Astrocyte of the spinal cord (primary cell): ENCODE measurements around the gene EED.
"Not testable (repeated sequence)": the region's sequence is repeated elsewhere in the genome, so short reads cannot be mapped to it uniquely, and the experiment has no call there.

Experiments
- DNase-seq: peaks from one replicate; pipeline ENCODE4 v3.0.0; 2011; ENCODE audit warnings: low read depth, low spot score
- H3K4me3 ChIP-seq: 2 replicates; pipeline ENCODE4 v1.5.1; 2011; ENCODE audit warnings: low read depth, mild to moderate bottlenecking, low read length, moderate library complexity
- CTCF ChIP-seq: IDR thresholded peaks from 2 replicates; pipeline ENCODE4 v1.5.1; 2012; ENCODE audit warnings: low read depth, mild to moderate bottlenecking, low read length, inconsistent platforms
- in situ Hi-C: cut with HindIII; loops from 2 replicates; pipeline ENCODE4 v1.10.0; 2017; ENCODE audit warnings: low sequenced_read_pairs

Gene EED

GRCh38 chr11:86228269-86229038 lies 16.1 kb upstream of the EED start:
- in situ Hi-C loops, result no loop called here
- TF ChIP-seq CTCF, result no peak
- DNase-seq, result no peak
- H3K4me3 ChIP-seq, result no peak overlapping the region

- H3K4me3 ChIP-seq, in situ Hi-C loops, DNase-seq: not testable (repeated sequence)
Measured at GRCh38 chr11:86229039-86229330, 15.6 kb upstream of the EED start.

GRCh38 chr11:86230179-86230804 lies 14.3 kb upstream of the EED start:
- no peak for DNase-seq
- H3K4me3 ChIP-seq, result no peak overlapping the region
- in situ Hi-C loops, result no loop called here
- TF ChIP-seq CTCF, result peak; percentile 31

- no peak for DNase-seq
- in situ Hi-C loops, result no loop called here
- H3K4me3 ChIP-seq, result no peak overlapping the region
- no peak for TF ChIP-seq CTCF
Measured at GRCh38 chr11:86230921-86231434, 13.6 kb upstream of the EED start.

- TF ChIP-seq CTCF, result no peak
- H3K4me3 ChIP-seq, result no peak overlapping the region
- in situ Hi-C loops, result no loop called here
- DNase-seq, result no peak
Measured at GRCh38 chr11:86232556-86232955, 12.0 kb upstream of the EED start.

- no peak for TF ChIP-seq CTCF
- no peak overlapping the region for H3K4me3 ChIP-seq
- in situ Hi-C loops, result no loop called here
- DNase-seq, result no peak
Measured at GRCh38 chr11:86234831-86235461, 9.6 kb upstream of the EED start.

- in situ Hi-C loops, result no loop called here
- H3K4me3 ChIP-seq, result no peak overlapping the region
- no peak for DNase-seq
- no peak for TF ChIP-seq CTCF
Measured at GRCh38 chr11:86237267-86237804, 7.2 kb upstream of the EED start.
